ENCODE results near the gene LEF1.

LEF1 gene

GRCh38 chr4:108010167-108010566 is 158.6 kb downstream of the LEF1 start:
- H3K9me3 ChIP-seq = no peaks in the 10 kb centered on the region
- no peaks in the 10 kb centered on the region for H3K27me3 ChIP-seq
- DNase-seq = no peak
- TF ChIP-seq, protein P1, sequence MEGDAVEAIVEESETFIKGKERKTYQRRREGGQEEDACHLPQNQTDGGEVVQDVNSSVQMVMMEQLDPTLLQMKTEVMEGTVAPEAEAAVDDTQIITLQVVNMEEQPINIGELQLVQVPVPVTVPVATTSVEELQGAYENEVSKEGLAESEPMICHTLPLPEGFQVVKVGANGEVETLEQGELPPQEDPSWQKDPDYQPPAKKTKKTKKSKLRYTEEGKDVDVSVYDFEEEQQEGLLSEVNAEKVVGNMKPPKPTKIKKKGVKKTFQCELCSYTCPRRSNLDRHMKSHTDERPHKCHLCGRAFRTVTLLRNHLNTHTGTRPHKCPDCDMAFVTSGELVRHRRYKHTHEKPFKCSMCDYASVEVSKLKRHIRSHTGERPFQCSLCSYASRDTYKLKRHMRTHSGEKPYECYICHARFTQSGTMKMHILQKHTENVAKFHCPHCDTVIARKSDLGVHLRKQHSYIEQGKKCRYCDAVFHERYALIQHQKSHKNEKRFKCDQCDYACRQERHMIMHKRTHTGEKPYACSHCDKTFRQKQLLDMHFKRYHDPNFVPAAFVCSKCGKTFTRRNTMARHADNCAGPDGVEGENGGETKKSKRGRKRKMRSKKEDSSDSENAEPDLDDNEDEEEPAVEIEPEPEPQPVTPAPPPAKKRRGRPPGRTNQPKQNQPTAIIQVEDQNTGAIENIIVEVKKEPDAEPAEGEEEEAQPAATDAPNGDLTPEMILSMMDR (IDR thresholded peaks at IDR 0.05; ENCODE audit: low read depth, low read length) = no peak
- no peaks in the 10 kb centered on the region for H3K4me1 ChIP-seq
- no peaks in the 10 kb centered on the region; the same call in none of the 2 replicates for H3K36me3 ChIP-seq
- H3K4me3 ChIP-seq (ENCODE audit: low read depth, low read length) = no peak overlapping the region

DNA sequence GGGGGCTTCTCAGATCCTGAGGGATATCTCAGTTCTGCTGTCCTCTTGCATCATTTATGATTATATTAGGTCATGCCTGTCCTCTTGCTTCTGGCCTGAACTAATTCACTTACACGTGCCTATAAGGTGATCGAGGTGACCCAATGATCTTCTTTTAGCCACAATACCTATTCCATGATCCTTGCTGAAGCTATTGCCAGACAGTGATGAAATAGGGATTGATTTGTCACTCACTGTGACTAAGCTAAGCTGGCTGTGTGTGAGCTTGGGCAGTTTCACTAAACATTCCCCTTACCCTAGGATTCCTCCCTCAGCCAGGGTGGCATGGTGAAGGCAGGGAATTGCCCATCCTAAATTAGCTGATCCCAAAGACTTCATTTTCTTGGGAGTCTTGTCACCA is 160.0 kb downstream of the LEF1 start:
- Histone ChIP-seq H3K27me3 (no peaks in the 10 kb centered on the region), H3K36me3 (peaks cover 3% of the 10 kb centered on the region; the same call in 1 of the 2 replicates)
- DNase-seq = no peak

DNA sequence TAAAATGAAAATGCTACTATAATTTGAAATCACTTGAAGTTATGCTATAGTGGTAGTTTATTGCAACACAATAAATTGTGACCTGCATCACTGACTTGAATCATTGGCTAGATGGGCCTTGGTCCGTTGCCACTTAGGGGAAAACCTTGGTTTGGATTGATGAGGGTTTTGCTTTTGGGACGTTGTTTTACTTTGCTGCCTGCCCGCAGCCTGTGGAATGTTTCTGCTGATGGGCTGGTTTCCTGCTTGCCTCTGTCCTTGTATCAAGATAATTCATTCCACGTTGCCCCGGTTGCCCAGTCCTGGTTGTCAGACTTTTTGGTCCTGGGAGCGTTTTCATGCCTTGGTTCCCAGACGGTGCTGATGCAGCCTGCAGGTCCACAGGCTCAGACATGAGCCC is 160.7 kb downstream of the LEF1 start:
- DNase-seq = no peak
- H3K4me3 ChIP-seq (ENCODE audit: low read depth, low read length) = no peak overlapping the region
- H3K9me3 ChIP-seq = no peaks in the 10 kb centered on the region
- peaks cover 3% of the 10 kb centered on the region; the same call in 1 of the 2 replicates for H3K36me3 ChIP-seq
- H3K4me1 ChIP-seq = no peaks in the 10 kb centered on the region
- TF ChIP-seq, protein P1 (IDR thresholded peaks at IDR 0.05; ENCODE audit: low read depth, low read length) = no peak
- no peaks in the 10 kb centered on the region for H3K27me3 ChIP-seq

More for the DNA sequence above, 160.0 kb downstream of the LEF1 start:
- no peak overlapping the region for H3K4me3 ChIP-seq (ENCODE audit: low read depth, low read length)
- H3K9me3 ChIP-seq = no peaks in the 10 kb centered on the region
- TF ChIP-seq, protein P1 (IDR thresholded peaks at IDR 0.05; ENCODE audit: low read depth, low read length) = no peak
- H3K4me1 ChIP-seq = no peaks in the 10 kb centered on the region

DNA sequence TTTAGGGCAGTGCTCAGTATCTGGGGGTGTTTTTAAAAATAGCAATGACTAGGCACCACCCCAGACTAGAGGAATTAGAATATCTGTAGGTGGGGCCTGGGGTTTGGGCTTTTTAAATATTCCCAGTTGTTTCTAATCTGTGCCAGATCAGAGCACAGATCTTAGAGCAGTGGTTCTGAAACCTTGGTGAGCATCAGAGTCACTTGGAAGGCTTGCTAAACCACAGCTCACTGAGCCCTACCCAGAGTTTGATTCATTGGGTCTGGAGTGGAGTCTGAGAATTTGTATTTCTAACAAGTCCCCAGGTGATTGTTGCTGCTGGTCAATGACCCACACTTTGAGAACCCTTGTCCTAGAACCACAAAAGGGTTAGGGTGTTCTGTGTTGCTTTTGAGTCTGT is 162.4 kb downstream of the LEF1 start:
- Histone ChIP-seq H3K9me3 (no peaks in the 10 kb centered on the region), H3K36me3 (peaks cover 3% of the 10 kb centered on the region; the same call in 1 of the 2 replicates), H3K4me1 (no peaks in the 10 kb centered on the region), H3K27me3 (no peaks in the 10 kb centered on the region), H3K4me3 (ENCODE audit: low read depth, low read length) (no peak overlapping the region)
- TF ChIP-seq, protein P1 (IDR thresholded peaks at IDR 0.05; ENCODE audit: low read depth, low read length) = no peak
- DNase-seq = no peak

- no peak for DNase-seq
- Histone ChIP-seq H3K9me3 (no peaks in the 10 kb centered on the region), H3K4me1 (no peaks in the 10 kb centered on the region), H3K4me3 (ENCODE audit: low read depth, low read length) (no peak overlapping the region), H3K27me3 (no peaks in the 10 kb centered on the region), H3K36me3 (peaks cover 3% of the 10 kb centered on the region; the same call in 1 of the 2 replicates)
- TF ChIP-seq, protein P1 (IDR thresholded peaks at IDR 0.05; ENCODE audit: low read depth, low read length) = no peak
These were observed 162.9 kb downstream of the LEF1 start for GRCh38 chr4:108005807-108006206.

DNA sequence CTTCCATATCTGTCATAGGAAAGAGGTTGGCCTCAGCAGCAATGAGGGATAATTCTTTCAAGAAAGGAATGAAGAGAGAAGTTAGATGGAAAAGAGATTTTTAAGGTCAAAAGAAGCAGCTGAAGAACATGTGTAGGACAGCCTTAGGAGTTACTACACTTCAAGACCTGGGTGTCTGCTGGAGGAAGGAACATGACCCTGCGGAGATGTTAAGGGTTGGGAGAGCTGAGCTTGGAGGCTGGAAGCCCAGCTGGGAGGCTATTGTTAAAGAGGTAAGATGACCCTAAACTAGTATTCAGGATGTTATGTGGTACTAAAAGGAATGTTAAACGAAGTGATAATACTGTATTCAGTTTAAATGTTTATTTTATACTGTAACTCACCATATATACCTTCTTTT is 164.1 kb downstream of the LEF1 start:
- no peak for DNase-seq
- Histone ChIP-seq H3K9me3 (no peaks in the 10 kb centered on the region), H3K4me3 (ENCODE audit: low read depth, low read length) (no peak overlapping the region), H3K27me3 (no peaks in the 10 kb centered on the region), H3K4me1 (no peaks in the 10 kb centered on the region), H3K36me3 (peaks cover 3% of the 10 kb centered on the region; the same call in 1 of the 2 replicates)
- TF ChIP-seq, protein P1 (IDR thresholded peaks at IDR 0.05; ENCODE audit: low read depth, low read length) = no peak

Data from BE2C (cell line).